Adrenal gland (tissue), 5 donors: ENCODE data around the gene CIP2A.

Source experiments
- POLR2A ChIP-seq, 2 donors: fragments of 450-650 bp; IDR thresholded peaks; one replicate each; pipeline ENCODE4 v1.6.1; 2017; ENCODE audit warnings: antibody characterized with exemption in 2 of 2, mild to moderate bottlenecking in 2 of 2, moderate library complexity in 1 of 2
- TF ChIP-seq, protein P1 (sequence below), 6 experiments: fragments of 450-650 bp in 4 of 6; fragments of 200-600 bp in 2 of 6; sonication (generic) in 1 of 6; IDR thresholded peaks; 1 replicate in 5 of 6; 2 replicates in 1 of 6; pipeline versions ENCODE4 v1.5.1 to v1.8.0; 2016 to 2021; ENCODE audit warnings: antibody characterized with exemption in 6 of 6, mild to moderate bottlenecking in 2 of 6, moderate library complexity in 1 of 6
- donor health status: DM: no; HTN: no; CAD: no.

DNA sequence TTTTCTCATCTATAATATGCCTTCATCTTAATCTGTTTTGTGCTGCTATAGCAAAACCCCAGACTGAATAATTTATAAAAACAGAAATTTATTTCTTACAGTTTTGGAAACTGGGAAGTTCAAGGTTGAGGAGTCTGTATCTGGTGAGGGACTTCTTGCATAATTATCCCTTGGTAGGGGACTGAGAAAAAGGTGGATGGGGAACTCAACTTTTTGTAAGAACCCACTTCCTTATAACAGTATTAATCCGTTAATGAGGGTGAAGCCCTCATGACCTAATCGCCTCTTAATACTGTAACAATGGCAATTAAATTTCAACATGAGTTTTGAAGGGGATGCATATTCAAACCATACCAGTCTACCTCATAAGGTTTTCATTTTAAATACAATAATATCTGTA, 61.4 kb downstream of the CIP2A start:
- TF ChIP-seq, protein P1, sequence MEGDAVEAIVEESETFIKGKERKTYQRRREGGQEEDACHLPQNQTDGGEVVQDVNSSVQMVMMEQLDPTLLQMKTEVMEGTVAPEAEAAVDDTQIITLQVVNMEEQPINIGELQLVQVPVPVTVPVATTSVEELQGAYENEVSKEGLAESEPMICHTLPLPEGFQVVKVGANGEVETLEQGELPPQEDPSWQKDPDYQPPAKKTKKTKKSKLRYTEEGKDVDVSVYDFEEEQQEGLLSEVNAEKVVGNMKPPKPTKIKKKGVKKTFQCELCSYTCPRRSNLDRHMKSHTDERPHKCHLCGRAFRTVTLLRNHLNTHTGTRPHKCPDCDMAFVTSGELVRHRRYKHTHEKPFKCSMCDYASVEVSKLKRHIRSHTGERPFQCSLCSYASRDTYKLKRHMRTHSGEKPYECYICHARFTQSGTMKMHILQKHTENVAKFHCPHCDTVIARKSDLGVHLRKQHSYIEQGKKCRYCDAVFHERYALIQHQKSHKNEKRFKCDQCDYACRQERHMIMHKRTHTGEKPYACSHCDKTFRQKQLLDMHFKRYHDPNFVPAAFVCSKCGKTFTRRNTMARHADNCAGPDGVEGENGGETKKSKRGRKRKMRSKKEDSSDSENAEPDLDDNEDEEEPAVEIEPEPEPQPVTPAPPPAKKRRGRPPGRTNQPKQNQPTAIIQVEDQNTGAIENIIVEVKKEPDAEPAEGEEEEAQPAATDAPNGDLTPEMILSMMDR (IDR thresholded peaks at IDR 0.05), result no peak
- TF ChIP-seq POLR2A (IDR thresholded peaks at IDR 0.05), result no peak
